Thymus (tissue), 11 donors: Measurements from ENCODE around the gene FAM219A. TPM values are rescaled to one million over a fixed set of nuclear protein-coding genes. Genes with fewer than 3 reads are reported as not detected.

ENCODE experiments used
- DNase-seq, 9 donors: peaks; one replicate each; pipeline ENCODE4 v3.0.0-alpha.2; 2013; ENCODE audit warnings: low spot score in 9 of 9, low read depth in 6 of 9, missing footprints in 1 of 9
- H3K27ac ChIP-seq, 2 donors: one replicate each; pipeline ENCODE4 v1.5.1; 2013; ENCODE audit warnings: control low read depth in 1 of 2, low read depth in 1 of 2, low read length in 1 of 2, mild to moderate bottlenecking in 1 of 2, moderate library complexity in 1 of 2
- H3K27me3 ChIP-seq, 2 donors: one replicate each; pipeline ENCODE4 v1.5.1; 2013; ENCODE audit warnings: low read length in 1 of 2; ENCODE audit not compliant: control insufficient read depth in 2 of 2, insufficient read depth in 1 of 2
- H3K36me3 ChIP-seq, 2 donors: one replicate each; pipeline ENCODE4 v1.5.1; 2013; ENCODE audit warnings: low read length in 1 of 2, mild to moderate bottlenecking in 1 of 2, moderate library complexity in 1 of 2; ENCODE audit not compliant: control insufficient read depth in 2 of 2, insufficient read depth in 2 of 2
- H3K4me1 ChIP-seq, 2 donors: one replicate each; pipeline ENCODE4 v1.5.1; 2013; ENCODE audit warnings: low read length in 2 of 2; ENCODE audit not compliant: control insufficient read depth in 2 of 2, insufficient read depth in 2 of 2
- H3K4me3 ChIP-seq, 2 donors: one replicate each; pipeline ENCODE4 v1.5.1; 2013; ENCODE audit warnings: low read length in 2 of 2, control low read depth in 1 of 2, mild to moderate bottlenecking in 1 of 2
- H3K9me3 ChIP-seq, 2 donors: one replicate each; pipeline ENCODE4 v1.5.1; 2013; ENCODE audit warnings: low read length in 1 of 2, mild to moderate bottlenecking in 1 of 2; ENCODE audit not compliant: control insufficient read depth in 2 of 2, insufficient read depth in 1 of 2
- WGBS: extraction: QIAGEN DNeasy Blood & Tissue Kit; methylation state at CpG from one replicate; pipeline ENCODE4 v1.1.7; 2013; 5-methylcytosine and 5-hydroxymethylcytosine counted together
- polyA plus RNA-seq: library from polyadenylated mRNA; stranded (reverse); fragments of 200-250 nt; gene quantifications from one replicate; pipeline ENCODE4 v1.2.3, GENCODE V29; 2013
- total RNA-seq: library from RNA; stranded (reverse); fragments of 120-200 nt; gene quantifications from one replicate; pipeline ENCODE4 v1.2.4, GENCODE V29; 2013
- donor health status: healthy.

The FAM219A gene
- total and polyA plus RNA-seq, 2 donors, result 3.1 to 9.7 TPM

GRCh38 chr9:34465468-34465867, 7.1 kb upstream of the FAM219A start:
- no peak for DNase-seq
- peaks cover 0 to 16% of the 10 kb centered on the region in 2 donors for H3K27me3 ChIP-seq
- WGBS, result 49% methylated on average over 1 of the region's 1 CpG
- H3K36me3 ChIP-seq, result no peaks in the 10 kb centered on the region
- H3K4me1 ChIP-seq, result no peaks in the 10 kb centered on the region
- no peak overlapping the region for H3K4me3 ChIP-seq
- no peak overlapping the region for H3K27ac ChIP-seq
- H3K9me3 ChIP-seq, result no peaks in the 10 kb centered on the region

DNA sequence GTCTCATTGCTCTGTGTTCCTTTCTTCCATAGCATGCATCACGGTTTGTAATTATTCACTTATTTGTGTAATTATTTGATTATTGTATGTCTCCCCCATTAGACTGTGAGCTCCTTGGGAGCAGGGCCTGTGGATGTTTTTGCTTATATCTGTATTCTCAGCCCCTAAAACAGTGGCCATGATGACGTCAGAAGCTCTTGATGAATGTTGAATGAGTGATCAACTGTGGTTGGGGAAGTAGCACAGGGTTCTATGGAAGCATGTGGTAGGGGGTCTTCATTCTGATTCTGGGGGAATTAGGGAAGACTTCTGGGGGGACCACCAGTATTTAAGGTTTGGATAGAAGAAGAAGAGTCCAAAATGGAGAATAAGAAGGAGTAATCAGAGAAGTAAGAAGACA, 6.2 kb upstream of the FAM219A start:
- H3K4me3 ChIP-seq, result no peak overlapping the region
- no peaks in the 10 kb centered on the region for H3K36me3 ChIP-seq
- H3K4me1 ChIP-seq, result no peaks in the 10 kb centered on the region
- WGBS, result 89% methylated on average over 2 of the region's 2 CpGs
- peaks cover 1 to 21% of the 10 kb centered on the region in 2 donors for H3K27me3 ChIP-seq
- H3K27ac ChIP-seq, result no peak overlapping the region
- DNase-seq, result no peak
- H3K9me3 ChIP-seq, result no peaks in the 10 kb centered on the region

GRCh38 chr9:34463901-34464232, 5.5 kb upstream of the FAM219A start:
- Histone ChIP-seq H3K36me3 (no peaks in the 10 kb centered on the region), H3K4me3 (no peak overlapping the region), H3K9me3 (no peaks in the 10 kb centered on the region), H3K4me1 (peaks cover 0 to 2% of the 10 kb centered on the region in 2 donors), H3K27ac (no peak overlapping the region), H3K27me3 (peaks cover 4 to 27% of the 10 kb centered on the region in 2 donors)
- DNase-seq, result no peak
- 91% methylated on average over 2 of the region's 2 CpGs for WGBS

DNA sequence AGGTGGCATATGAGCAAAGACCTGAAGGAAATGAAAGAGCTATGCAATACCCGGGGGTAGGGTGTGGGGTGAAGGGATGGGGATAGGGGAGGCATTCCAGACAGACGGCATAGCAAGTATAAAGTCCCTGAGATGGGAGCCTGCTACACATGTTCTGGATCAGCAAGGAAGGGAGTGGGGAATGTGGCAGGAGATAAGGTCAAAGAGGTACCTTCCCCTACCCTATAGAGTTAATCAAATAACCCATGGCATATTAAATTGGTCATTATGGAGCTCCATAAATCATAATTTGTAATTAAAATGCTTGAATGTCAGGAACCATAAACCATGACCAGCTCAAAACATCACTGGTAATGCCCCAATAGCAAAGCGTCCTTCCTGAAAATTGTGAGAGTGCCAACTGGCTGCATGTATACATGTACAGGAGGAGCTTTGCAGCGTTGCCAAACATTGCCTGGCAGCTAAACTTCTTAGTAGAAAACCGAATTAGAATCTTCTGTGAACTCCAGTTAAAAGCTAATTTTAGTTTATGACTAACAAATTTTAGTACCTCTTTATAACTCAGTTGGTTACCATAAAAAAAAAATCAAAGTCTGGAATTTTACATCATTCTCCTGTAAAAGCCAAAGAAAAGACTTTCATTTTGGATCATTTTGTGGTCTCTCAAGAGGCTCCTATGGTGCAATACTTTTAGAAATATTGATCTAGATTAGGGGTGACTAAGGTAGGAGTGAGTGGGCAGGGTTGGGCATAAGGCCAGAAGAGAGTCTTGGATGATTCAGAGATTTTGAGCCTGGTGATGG, 4.9 kb upstream of the FAM219A start:
- no peak for DNase-seq
- Histone ChIP-seq H3K27ac (no peak overlapping the region), H3K4me3 (no peak overlapping the region), H3K27me3 (peaks cover 4 to 30% of the 10 kb centered on the region in 2 donors), H3K9me3 (no peaks in the 10 kb centered on the region), H3K36me3 (no peaks in the 10 kb centered on the region), H3K4me1 (peaks cover 0 to 5% of the 10 kb centered on the region in 2 donors)
- WGBS, result 81% methylated on average over 5 of the region's 5 CpGs

DNA sequence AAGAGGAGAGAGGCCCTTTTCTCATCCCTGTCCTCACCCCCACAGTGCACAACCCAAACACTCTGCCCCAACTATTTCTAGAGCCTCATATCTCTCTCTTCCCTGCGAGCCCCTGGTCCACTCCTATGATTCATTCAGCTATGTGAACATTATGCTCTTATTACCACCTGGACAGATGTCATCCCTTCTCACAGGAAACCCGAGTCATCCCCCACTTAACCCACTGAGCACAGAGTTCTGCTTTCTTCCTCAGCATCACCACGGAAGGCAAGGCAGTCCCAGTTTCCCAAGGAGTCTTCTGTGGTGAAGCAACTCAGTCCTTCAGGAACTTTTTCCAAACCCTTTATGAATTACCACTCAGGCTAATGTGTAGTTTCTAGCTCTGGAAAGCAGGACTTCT, 1.6 kb upstream of the FAM219A start:
- no peak overlapping the region for H3K4me3 ChIP-seq
- H3K27ac ChIP-seq, result no peak overlapping the region
- 18% methylated on average over 3 of the region's 3 CpGs for WGBS
- peaks cover 14 to 21% of the 10 kb centered on the region in 2 donors for H3K4me1 ChIP-seq
- no peaks in the 10 kb centered on the region for H3K9me3 ChIP-seq
- H3K36me3 ChIP-seq, result no peaks in the 10 kb centered on the region
- DNase-seq, result no peak
- peaks cover 4 to 42% of the 10 kb centered on the region in 2 donors for H3K27me3 ChIP-seq

GRCh38 chr9:34459356-34459755, 986 bp upstream of the FAM219A start:
- 90% methylated on average over 14 of the region's 14 CpGs for WGBS
- Histone ChIP-seq H3K4me3 (no peak overlapping the region), H3K27ac (no peak overlapping the region), H3K36me3 (no peaks in the 10 kb centered on the region), H3K9me3 (no peaks in the 10 kb centered on the region), H3K4me1 (peaks cover 14 to 21% of the 10 kb centered on the region in 2 donors), H3K27me3 (peaks cover 4 to 42% of the 10 kb centered on the region in 2 donors)
- no peak for DNase-seq

- Histone ChIP-seq H3K4me1 (peaks cover 14 to 21% of the 10 kb centered on the region in 2 donors), H3K36me3 (no peaks in the 10 kb centered on the region), H3K27ac (no peak overlapping the region), H3K4me3 (peak overlapping the region; percentile 12 to 22), H3K27me3 (peaks cover 4 to 42% of the 10 kb centered on the region in 2 donors), H3K9me3 (no peaks in the 10 kb centered on the region)
- WGBS, result 36% methylated on average over 11 of the region's 11 CpGs
- DNase-seq, result no peak
Measured at GRCh38 chr9:34458959-34459340, 580 bp upstream of the FAM219A start.

GRCh38 chr9:34457266-34458012, 931 bp downstream of the FAM219A start:
- peak overlapping the region in 1 of 2 donors; percentile 11 for H3K27ac ChIP-seq
- H3K27me3 ChIP-seq, result peaks cover 4 to 38% of the 10 kb centered on the region in 2 donors
- H3K4me3 ChIP-seq, result peak overlapping the region; percentile 45 to 85
- peak in 1 of 9 donors; percentile 27 for DNase-seq
- H3K9me3 ChIP-seq, result no peaks in the 10 kb centered on the region
- H3K36me3 ChIP-seq, result no peaks in the 10 kb centered on the region
- H3K4me1 ChIP-seq, result peaks cover 14 to 21% of the 10 kb centered on the region in 2 donors
- WGBS, result 39% methylated on average over 48 of the region's 48 CpGs

GRCh38 chr9:34456746-34457145, 1.6 kb downstream of the FAM219A start:
- H3K4me1 ChIP-seq, result peaks cover 14 to 21% of the 10 kb centered on the region in 2 donors
- WGBS, result 93% methylated on average over 4 of the region's 4 CpGs

More at GRCh38 chr9:34456746-34457145, 1.6 kb downstream of the FAM219A start:
- Histone ChIP-seq H3K36me3 (no peaks in the 10 kb centered on the region), H3K9me3 (no peaks in the 10 kb centered on the region), H3K4me3 (no peak overlapping the region), H3K27me3 (peaks cover 4 to 34% of the 10 kb centered on the region in 2 donors), H3K27ac (no peak overlapping the region)
- no peak for DNase-seq
